ENCODE data around the gene DNAJC3. TPM values are rescaled to one million over a fixed set of nuclear protein-coding genes. Genes with fewer than 3 reads are reported as not detected.

DNAJC3 gene
- total and polyA plus RNA-seq, 9 of the 15 experiments (the other 6 are each of a cell fraction or from before 2014, with no cell fraction given) = 7.8 to 21.8 (median 10.4) TPM

- TF ChIP-seq POLR2H (tag; IDR thresholded peaks at IDR 0.05; ENCODE audit: low read depth) (0 out of 2 replicates have a peak, but pooled peaks have one; percentile 21), BRD9 (IDR thresholded peaks at IDR 0.05; ENCODE audit: low read depth, partially characterized antibody) (peak; percentile 16), L3MBTL2 (IDR thresholded peaks at IDR 0.05) (0 out of 2 replicates have a peak, but pooled peaks have one; percentile 15), FOXP4 (CRISPR knock-in tag; IDR thresholded peaks at IDR 0.05; ENCODE audit: borderline replicate concordance) (no peak), TAF15 (IDR thresholded peaks at IDR 0.05; ENCODE audit: low read depth, low read length) (no peak), FOSL1 (tag; conservative IDR thresholded peaks at IDR 0.05) (0 out of 2 replicates have a peak, but pooled peaks have one; percentile 16), MCM5 (IDR thresholded peaks at IDR 0.05; ENCODE audit: low read depth) (no peak), ZEB2 (IDR thresholded peaks at IDR 0.05) (no peak), ATF4 (CRISPR knock-in tag; IDR thresholded peaks at IDR 0.05) (peak; percentile 97), ZNF507 (tag; conservative IDR thresholded peaks at IDR 0.05) (no peak), NR3C1 (CRISPR knock-in tag; IDR thresholded peaks at IDR 0.05) (no peak), IRF9 (tag; IDR thresholded peaks at IDR 0.05) (peak; percentile 91), CREBBP (IDR thresholded peaks at IDR 0.05; ENCODE audit: low read depth, low read length) (no peak), MLLT1 (IDR thresholded peaks at IDR 0.05) (no peak), RNF2 (IDR thresholded peaks at IDR 0.05) (no peak), GTF2E2 (tag; IDR thresholded peaks at IDR 0.05) (no peak), ZNF512 (tag; IDR thresholded peaks at IDR 0.05) (no peak), NR1H2 (CRISPR knock-in tag; IDR thresholded peaks at IDR 0.05) (no peak), TCF7L2 (IDR thresholded peaks at IDR 0.05; ENCODE audit: low read depth, low read length) (no peak), E4F1 (CRISPR knock-in tag; IDR thresholded peaks at IDR 0.05; ENCODE audit: borderline replicate concordance) (no peak), TAF7 (tag; IDR thresholded peaks at IDR 0.05) (0 out of 2 replicates have a peak, but pooled peaks have one; percentile 11)
These were observed 79.1 kb downstream of the DNAJC3 start (continued) for GRCh38 chr13:95756072-95756471.

Measured in K562 (cell line).